CD8-positive, alpha-beta memory T cell (primary cell): ENCODE data around the gene MLF2. TPM values are rescaled to one million over a fixed set of nuclear protein-coding genes. Genes with fewer than 3 reads are reported as not detected.

Experiments used
- CTCF ChIA-PET: fragments of 350-600 bp; sonication (Branson Sonifier 250); formaldehyde crosslinking; loops from one replicate; lab custom pipeline; 2021; ENCODE audit warnings: antibody characterized with exemption; lab: Charles Lee
- POLR2A ChIA-PET: fragments of 350-600 bp; sonication (Branson Sonifier 250); formaldehyde crosslinking; loops from one replicate; lab custom pipeline; 2021; ENCODE audit warnings: antibody characterized with exemption; lab: Charles Lee
- DNase-seq, 5 donors: peaks; one replicate each; pipeline versions ENCODE4 v3.0.0 to v3.0.0-alpha.2; 2020 to 2022; ENCODE audit warnings: mixed read lengths in 1 of 5
- H3K27ac ChIP-seq: one replicate; pipeline ENCODE4 v1.7.0; 2013; ENCODE audit warnings: low read depth, mild to moderate bottlenecking, low read length, moderate library complexity
- H3K27me3 ChIP-seq: 2 replicates; pipeline ENCODE4 v1.7.0; 2013; ENCODE audit warnings: low read length, mild to moderate bottlenecking; ENCODE audit not compliant: insufficient read depth, poor library complexity, severe bottlenecking
- H3K36me3 ChIP-seq: 2 replicates; pipeline ENCODE4 v1.7.0; 2013; ENCODE audit warnings: mild to moderate bottlenecking, low read length, moderate library complexity; ENCODE audit not compliant: insufficient read depth
- H3K4me1 ChIP-seq: 2 replicates; pipeline ENCODE4 v1.7.0; 2013; ENCODE audit warnings: mild to moderate bottlenecking, low read length, moderate library complexity; ENCODE audit not compliant: insufficient read depth
- H3K4me3 ChIP-seq: 2 replicates; pipeline ENCODE4 v1.7.0; 2013; ENCODE audit warnings: mild to moderate bottlenecking, low read length
- H3K9me3 ChIP-seq: 2 replicates; pipeline ENCODE4 v1.7.0; 2013; ENCODE audit warnings: mild to moderate bottlenecking, low read length
- H3K27ac Mint-ChIP-seq, 8 donors: one replicate each; pipeline ENCODE4 v1.8.0; 2020 to 2021; ENCODE audit warnings: mixed read lengths in 8 of 8, mild to moderate bottlenecking in 6 of 8, inconsistent platforms in 3 of 8, moderate library complexity in 3 of 8
- H3K27me3 Mint-ChIP-seq, 2 donors: one replicate each; pipeline ENCODE4 v1.8.0; 2020 to 2021; ENCODE audit warnings: mixed read lengths in 2 of 2, mild to moderate bottlenecking in 1 of 2, moderate library complexity in 1 of 2
- H3K36me3 Mint-ChIP-seq, 3 donors: one replicate each; pipeline ENCODE4 v1.8.0; 2020 to 2021; ENCODE audit warnings: mixed read lengths in 3 of 3, inconsistent platforms in 1 of 3, mild to moderate bottlenecking in 1 of 3
- H3K4me1 Mint-ChIP-seq, 3 donors: one replicate each; pipeline ENCODE4 v1.8.0; 2020 to 2021; ENCODE audit warnings: mixed read lengths in 3 of 3, inconsistent platforms in 1 of 3, mild to moderate bottlenecking in 1 of 3
- H3K4me3 Mint-ChIP-seq, 7 donors: one replicate each; pipeline ENCODE4 v1.8.0; 2020 to 2021; ENCODE audit warnings: mixed read lengths in 7 of 7, mild to moderate bottlenecking in 6 of 7, moderate library complexity in 4 of 7, inconsistent platforms in 2 of 7
- H3K9me3 Mint-ChIP-seq, 5 donors: one replicate each; pipeline ENCODE4 v1.8.0; 2020 to 2022; ENCODE audit warnings: mixed read lengths in 5 of 5, mild to moderate bottlenecking in 3 of 5, moderate library complexity in 2 of 5, inconsistent platforms in 1 of 5
- polyA plus RNA-seq: library from polyadenylated mRNA; unstranded; fragments of 300-500 nt; fragmentation: Illumina TruSeq; gene quantifications from one replicate; pipeline ENCODE4 v1.2.3, GENCODE V29; 2021
- total RNA-seq, 2 experiments: library from RNA; stranded (reverse); gene quantifications; one replicate each; pipeline ENCODE4 v1.2.3, GENCODE V29; 2021

Gene MLF2
- total and polyA plus RNA-seq, 3 experiments from 2014 or later, result 141 to 146 (median 141) TPM

- POLR2A ChIA-PET, result no interaction called here
- Histone ChIP-seq H3K36me3 (no peaks in the 10 kb centered on the region), H3K4me1 (peaks cover 71% of the 10 kb centered on the region), H3K9me3 (no peaks in the 10 kb centered on the region), H3K27me3 (no peaks in the 10 kb centered on the region), H3K27ac (no peak overlapping the region), H3K4me3 (no peak overlapping the region)
- H3K36me3 Mint-ChIP-seq, result peaks cover 0 to 3% (median 0%) of the 10 kb centered on the region in 3 donors
- CTCF ChIA-PET, result interaction anchor here (0.7 to 6.3 kb wide), 3 partner anchors 16 to 55 kb away, joined by 3 to 47 read pairs (median 3); partner anchors contain the start of gene MLF2
- peak overlapping the region in 1 of 7 donors; percentile 82 for H3K4me3 Mint-ChIP-seq
- peaks cover 15 to 24% (median 21%) of the 10 kb centered on the region in 3 donors for H3K4me1 Mint-ChIP-seq
- H3K27me3 Mint-ChIP-seq, result peaks cover 0 to 3% of the 10 kb centered on the region in 2 donors
- no peak for DNase-seq
- H3K27ac Mint-ChIP-seq, result peak overlapping the region in 4 of 8 donors; percentile 7 to 50 (median 26)
- no peaks in the 10 kb centered on the region for H3K9me3 Mint-ChIP-seq
These were observed 30.1 kb upstream of the MLF2 start for GRCh38 chr12:6782850-6783566.

DNA sequence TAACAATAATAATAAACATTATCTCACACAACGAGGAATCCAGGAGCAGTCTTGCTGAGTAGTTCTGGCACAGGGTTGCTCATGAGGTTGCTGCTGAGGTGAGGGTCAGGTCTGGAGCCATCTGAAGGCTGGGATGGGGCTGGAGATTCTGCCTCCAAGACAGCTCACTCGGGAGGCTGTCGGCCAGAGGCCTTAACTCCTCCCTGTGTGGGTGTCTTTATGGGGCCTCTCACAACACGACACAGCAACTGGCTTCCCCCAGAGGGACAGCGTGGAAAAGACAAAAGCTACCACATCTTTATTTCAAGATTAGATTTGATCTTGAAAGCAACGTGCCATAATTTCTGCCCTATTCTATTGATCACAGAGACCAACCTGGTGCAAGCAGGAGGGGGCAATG, 29.2 kb upstream of the MLF2 start:
- ChIA-PET POLR2A (no interaction called here), CTCF (interaction anchor here (0.8 to 6.3 kb wide), 3 partner anchors 10 to 28 kb away, joined by 3 to 47 read pairs (median 4); partner anchors contain the start of gene MLF2)
- H3K9me3 ChIP-seq, result no peaks in the 10 kb centered on the region
- Mint-ChIP-seq H3K27me3 (peaks cover 0 to 3% of the 10 kb centered on the region in 2 donors), H3K27ac (no peak overlapping the region), H3K9me3 (no peaks in the 10 kb centered on the region), H3K36me3 (peaks cover 0 to 8% (median 0%) of the 10 kb centered on the region in 3 donors), H3K4me1 (peaks cover 15 to 24% (median 23%) of the 10 kb centered on the region in 3 donors), H3K4me3 (no peak overlapping the region)
- no peaks in the 10 kb centered on the region for H3K27me3 ChIP-seq
- no peak overlapping the region for H3K4me3 ChIP-seq
- no peaks in the 10 kb centered on the region for H3K36me3 ChIP-seq
- H3K27ac ChIP-seq, result no peak overlapping the region
- DNase-seq, result no peak
- peaks cover 69% of the 10 kb centered on the region for H3K4me1 ChIP-seq

- Mint-ChIP-seq H3K36me3 (peaks cover 0 to 15% (median 0%) of the 10 kb centered on the region in 3 donors), H3K4me3 (peak overlapping the region in 1 of 7 donors; percentile 13), H3K27ac (no peak overlapping the region), H3K4me1 (peaks cover 21 to 27% (median 26%) of the 10 kb centered on the region in 3 donors), H3K9me3 (no peaks in the 10 kb centered on the region), H3K27me3 (peaks cover 0 to 3% of the 10 kb centered on the region in 2 donors)
- Histone ChIP-seq H3K4me3 (no peak overlapping the region), H3K27ac (no peak overlapping the region), H3K4me1 (peaks cover 60% of the 10 kb centered on the region), H3K9me3 (no peaks in the 10 kb centered on the region), H3K36me3 (no peaks in the 10 kb centered on the region), H3K27me3 (no peaks in the 10 kb centered on the region)
- CTCF ChIA-PET, result interaction anchor here (0.8 to 6.3 kb wide), 5 partner anchors 14 to 178 kb away, joined by 3 to 47 read pairs (median 4); partner anchors contain the start of genes MLF2 and PTMS
- DNase-seq, result no peak
- POLR2A ChIA-PET, result no interaction called here
These were observed 27.6 kb upstream of the MLF2 start for GRCh38 chr12:6780573-6780972.

GRCh38 chr12:6779708-6780432, 26.9 kb upstream of the MLF2 start:
- Histone ChIP-seq H3K36me3 (no peaks in the 10 kb centered on the region), H3K27me3 (no peaks in the 10 kb centered on the region), H3K27ac (no peak overlapping the region), H3K4me1 (peaks cover 60% of the 10 kb centered on the region), H3K9me3 (no peaks in the 10 kb centered on the region), H3K4me3 (no peak overlapping the region)
- Mint-ChIP-seq H3K4me3 (peak overlapping the region in 1 of 7 donors; percentile 49), H3K36me3 (peaks cover 0 to 19% (median 1%) of the 10 kb centered on the region in 3 donors), H3K4me1 (peaks cover 28 to 34% (median 33%) of the 10 kb centered on the region in 3 donors), H3K27ac (peak overlapping the region in 3 of 8 donors; percentile 28 to 47 (median 29)), H3K9me3 (no peaks in the 10 kb centered on the region), H3K27me3 (peaks cover 0 to 3% of the 10 kb centered on the region in 2 donors)
- ChIA-PET POLR2A (interaction anchor here (1.6 kb wide), 1 partner anchor 26 kb away, joined by 6 read pairs; the partner anchor contains the start of gene MLF2), CTCF (interaction anchor here (1.2 to 11.0 kb wide), 6 partner anchors 12 to 45 kb away, joined by 4 to 162 read pairs (median 8); partner anchors contain the start of genes MLF2 and PTMS)
- no peak for DNase-seq

GRCh38 chr12:6778574-6779550, 25.9 kb upstream of the MLF2 start:
- Mint-ChIP-seq H3K9me3 (no peaks in the 10 kb centered on the region), H3K27me3 (peaks cover 0 to 7% of the 10 kb centered on the region in 2 donors), H3K4me3 (peak overlapping the region; percentile 74 to 93 (median 77)), H3K36me3 (peaks cover 0 to 25% (median 2%) of the 10 kb centered on the region in 3 donors), H3K27ac (peak overlapping the region; percentile 54 to 95 (median 86)), H3K4me1 (peaks cover 35 to 44% (median 40%) of the 10 kb centered on the region in 3 donors)
- POLR2A ChIA-PET, result interaction anchor here (1.6 kb wide), 1 partner anchor 25 kb away, joined by 6 read pairs; the partner anchor contains the start of gene MLF2
- H3K4me1 ChIP-seq, result peaks cover 60% of the 10 kb centered on the region
- H3K9me3 ChIP-seq, result no peaks in the 10 kb centered on the region
- no peaks in the 10 kb centered on the region for H3K27me3 ChIP-seq
- CTCF ChIA-PET, result interaction anchor here (0.6 to 11.0 kb wide), 15 partner anchors 12 to 175 kb away, joined by 3 to 162 read pairs (median 5); partner anchors contain the start of genes COPS7A, MLF2, PTMS and USP5
- peak; percentile 81 to 92 (median 85) for DNase-seq
- H3K27ac ChIP-seq, result no peak overlapping the region
- H3K36me3 ChIP-seq, result no peaks in the 10 kb centered on the region
- H3K4me3 ChIP-seq, result peak overlapping the region; percentile 63

DNA sequence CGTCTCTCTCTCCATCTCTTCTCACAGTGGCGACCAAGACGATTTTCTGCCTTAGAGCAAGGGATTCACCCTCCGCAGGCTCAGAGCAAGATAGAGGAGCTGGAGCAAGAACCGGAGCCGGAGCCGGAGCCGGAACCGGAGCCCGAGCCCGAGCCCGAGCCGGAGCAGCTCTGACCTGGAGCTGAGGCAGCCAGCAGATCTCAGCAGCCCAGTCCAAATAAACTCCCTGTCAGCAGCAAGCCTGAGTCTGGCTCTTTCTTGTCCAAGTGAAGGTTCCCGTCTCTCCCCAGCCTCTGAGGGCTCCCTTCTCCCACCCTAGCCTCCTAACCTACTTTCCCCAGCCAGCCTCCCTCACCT, 25.3 kb upstream of the MLF2 start:
- Mint-ChIP-seq H3K4me3 (peak overlapping the region in 6 of 7 donors; percentile 74 to 85 (median 76)), H3K27ac (peak overlapping the region; percentile 54 to 96 (median 86)), H3K4me1 (peaks cover 37 to 48% (median 43%) of the 10 kb centered on the region in 3 donors), H3K36me3 (peaks cover 0 to 25% (median 2%) of the 10 kb centered on the region in 3 donors), H3K9me3 (no peaks in the 10 kb centered on the region), H3K27me3 (peaks cover 0 to 7% of the 10 kb centered on the region in 2 donors)
- Histone ChIP-seq H3K4me3 (peak overlapping the region; percentile 63), H3K36me3 (no peaks in the 10 kb centered on the region), H3K9me3 (no peaks in the 10 kb centered on the region), H3K27me3 (no peaks in the 10 kb centered on the region), H3K27ac (no peak overlapping the region), H3K4me1 (peaks cover 55% of the 10 kb centered on the region)
- no peak for DNase-seq
- ChIA-PET POLR2A (interaction anchor here (1.6 kb wide), 1 partner anchor 25 kb away, joined by 6 read pairs; the partner anchor contains the start of gene MLF2), CTCF (interaction anchor here (0.6 to 11.0 kb wide), 15 partner anchors 12 to 175 kb away, joined by 3 to 162 read pairs (median 5); partner anchors contain the start of genes COPS7A, MLF2, PTMS and USP5)
